HG03103 (cell line): ENCODE measurements around the gene CCL5.

Source experiments
- ATAC-seq: cut with Tn5 transposase; IDR thresholded peaks from one replicate; pipeline ENCODE4 v1.9.1; 2021; ENCODE audit warnings: low read depth; ENCODE audit not compliant: unreplicated experiment

CCL5 gene

GRCh38 chr17:35870906-35871819 is 9.0 kb downstream of the CCL5 start:
- no peak for ATAC-seq

- no peak for ATAC-seq
Observed at GRCh38 chr17:35868737-35869136, 11.4 kb downstream of the CCL5 start, which contains the start of gene HEATR9. Gene HEATR9, minus strand, starts transcription at chr17:35868891. Its CDS starts 149 bp downstream, at chr17:35868742.

DNA sequence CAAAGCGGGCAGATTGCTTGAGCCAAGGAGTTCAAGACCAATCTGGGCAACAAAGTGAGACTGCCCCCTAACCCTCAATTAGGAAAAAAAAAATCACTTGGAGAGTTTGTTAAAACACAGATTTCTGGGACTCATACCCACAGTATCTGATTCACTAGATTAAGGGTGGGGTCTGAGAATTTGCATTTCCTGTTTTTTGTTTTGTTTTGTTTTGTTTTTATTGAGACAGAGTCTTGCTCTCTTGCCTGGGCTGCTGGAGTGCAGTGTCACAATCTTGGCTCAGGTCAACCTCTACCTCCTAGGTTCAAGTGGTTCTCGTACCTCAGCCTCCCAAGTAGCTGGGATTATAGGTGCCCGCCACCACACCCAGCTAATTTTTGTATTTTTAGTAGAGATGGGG is 12.6 kb downstream of the CCL5 start:
- ATAC-seq = no peak

GRCh38 chr17:35866341-35866950 is 13.7 kb downstream of the CCL5 start:
- ATAC-seq = no peak

DNA sequence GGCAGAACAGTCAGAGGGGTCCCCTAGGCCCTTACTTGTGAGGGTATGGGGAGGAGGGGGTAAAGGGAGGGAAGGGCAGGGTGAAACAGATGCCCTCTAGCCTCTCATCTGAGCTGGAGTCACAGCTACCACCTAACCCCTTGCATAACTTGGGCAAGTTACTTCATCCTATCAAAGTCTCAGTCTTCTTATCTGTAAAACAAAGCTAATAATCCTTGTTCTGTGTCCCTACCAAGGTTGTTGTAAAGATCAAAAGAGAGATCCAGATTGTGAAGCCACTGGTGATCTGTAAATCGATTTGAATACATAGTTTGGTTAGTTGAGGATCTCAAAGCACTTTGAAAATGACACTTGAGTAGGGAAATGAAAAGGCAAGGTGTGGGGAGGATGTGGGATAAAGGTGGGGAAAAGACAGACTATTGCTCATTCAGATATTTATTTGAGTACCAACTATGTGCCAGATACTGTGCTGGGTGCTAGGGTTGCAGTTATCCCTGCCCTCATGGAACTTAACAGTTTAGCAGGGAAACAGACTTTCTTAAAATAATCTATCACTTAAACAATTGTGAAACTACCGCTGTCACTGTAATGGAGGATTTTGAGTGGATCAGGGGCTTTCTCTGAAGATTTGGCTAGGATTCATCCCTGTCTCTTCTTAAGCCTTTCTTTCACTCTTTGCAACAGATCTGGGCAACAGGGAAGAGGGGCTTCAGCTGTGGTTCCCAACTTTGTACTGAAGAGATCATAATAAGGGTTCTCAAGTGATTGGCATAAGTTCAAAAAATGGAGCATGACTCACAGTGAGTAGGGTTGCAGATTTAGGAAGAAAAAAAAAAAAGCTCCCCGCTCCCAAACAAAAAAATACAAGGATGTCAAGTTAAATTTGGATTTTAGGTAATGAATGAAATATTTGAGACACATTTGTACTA is 14.5 kb downstream of the CCL5 start:
- ATAC-seq = no peak

- no peak for ATAC-seq
Observed at GRCh38 chr17:35864853-35865252, 15.3 kb downstream of the CCL5 start.

GRCh38 chr17:35856603-35857002 is 23.6 kb downstream of the CCL5 start:
- no peak for ATAC-seq

DNA sequence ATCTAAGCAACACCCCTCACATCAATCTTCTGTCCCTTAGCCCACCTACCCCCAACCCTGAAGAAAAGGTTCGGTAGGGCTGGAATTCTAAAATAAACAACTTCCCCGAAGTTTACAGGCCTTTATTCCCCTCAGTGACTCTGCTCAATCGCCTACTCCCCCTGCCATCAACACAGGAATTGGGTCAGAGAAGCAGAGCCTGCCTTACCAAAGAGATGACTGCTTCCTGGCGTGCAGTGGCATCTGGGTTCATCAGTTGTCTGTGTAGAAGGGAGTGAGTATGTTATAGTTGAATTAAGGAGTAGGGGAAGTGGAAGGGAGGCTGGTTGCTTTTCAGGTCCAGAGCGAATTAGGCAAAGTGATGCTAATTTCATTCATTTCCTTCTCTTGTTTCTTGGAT is 24.2 kb downstream of the CCL5 start:
- ATAC-seq = no peak

- no peak for ATAC-seq
Observed at GRCh38 chr17:35849469-35850348, 30.5 kb downstream of the CCL5 start.

GRCh38 chr17:35847633-35848373 is 32.4 kb downstream of the CCL5 start:
- ATAC-seq = no peak

DNA sequence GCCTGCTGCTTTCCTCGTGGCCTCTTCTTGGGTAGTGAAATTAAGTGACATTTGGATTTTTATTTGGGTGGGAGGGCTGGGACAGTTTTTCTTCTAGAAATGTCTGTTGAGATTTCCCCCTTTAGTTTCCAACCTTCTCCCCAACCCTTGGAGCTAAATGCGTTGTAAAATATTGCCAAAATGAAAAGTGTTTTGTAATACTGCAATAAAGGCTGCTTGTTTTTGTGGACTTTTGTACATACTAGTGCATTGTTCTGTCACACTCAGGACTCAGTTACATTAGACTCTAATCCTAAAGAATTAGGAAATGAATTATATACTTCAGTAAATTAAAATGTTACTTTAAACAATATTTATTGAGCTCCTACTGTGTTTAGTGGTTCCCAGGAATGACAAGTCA is 33.2 kb downstream of the CCL5 start:
- ATAC-seq = no peak

- no peak for ATAC-seq
Observed at GRCh38 chr17:35846055-35846809, 33.9 kb downstream of the CCL5 start.

DNA sequence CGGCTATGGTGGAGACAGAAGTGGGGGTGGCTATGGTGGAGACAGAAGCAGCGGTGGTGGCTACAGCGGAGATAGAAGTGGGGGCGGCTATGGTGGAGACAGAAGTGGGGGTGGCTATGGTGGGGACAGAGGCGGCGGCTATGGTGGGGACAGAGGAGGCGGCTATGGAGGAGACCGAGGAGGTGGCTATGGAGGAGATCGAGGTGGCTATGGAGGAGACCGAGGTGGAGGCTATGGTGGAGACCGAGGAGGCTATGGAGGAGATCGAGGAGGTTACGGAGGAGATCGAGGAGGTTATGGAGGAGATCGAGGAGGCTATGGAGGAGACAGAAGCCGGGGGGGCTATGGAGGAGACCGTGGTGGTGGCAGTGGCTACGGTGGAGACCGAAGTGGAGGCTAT is 35.6 kb downstream of the CCL5 start:
- ATAC-seq = no peak

DNA sequence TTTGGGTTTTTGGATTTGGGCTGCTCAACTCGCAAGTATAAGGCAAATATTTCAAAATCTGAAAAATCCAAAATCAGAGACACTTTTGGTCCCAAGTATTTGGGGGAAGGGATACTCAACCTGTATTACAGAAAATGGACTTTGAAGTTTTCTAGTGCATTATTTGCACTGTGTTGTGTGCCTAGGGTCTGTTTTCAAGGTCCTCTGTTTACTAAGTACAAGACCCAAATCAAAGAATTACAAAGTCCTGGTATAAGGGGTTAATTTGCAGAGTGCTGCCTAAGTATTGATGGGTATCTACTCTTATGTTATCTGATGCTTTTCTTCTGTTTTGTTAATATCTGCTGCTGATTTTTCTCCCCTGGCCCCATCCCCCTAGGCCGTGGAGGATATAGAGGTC is 36.5 kb downstream of the CCL5 start:
- ATAC-seq = no peak

GRCh38 chr17:35842239-35842638 is 37.9 kb downstream of the CCL5 start:
- no peak for ATAC-seq

DNA sequence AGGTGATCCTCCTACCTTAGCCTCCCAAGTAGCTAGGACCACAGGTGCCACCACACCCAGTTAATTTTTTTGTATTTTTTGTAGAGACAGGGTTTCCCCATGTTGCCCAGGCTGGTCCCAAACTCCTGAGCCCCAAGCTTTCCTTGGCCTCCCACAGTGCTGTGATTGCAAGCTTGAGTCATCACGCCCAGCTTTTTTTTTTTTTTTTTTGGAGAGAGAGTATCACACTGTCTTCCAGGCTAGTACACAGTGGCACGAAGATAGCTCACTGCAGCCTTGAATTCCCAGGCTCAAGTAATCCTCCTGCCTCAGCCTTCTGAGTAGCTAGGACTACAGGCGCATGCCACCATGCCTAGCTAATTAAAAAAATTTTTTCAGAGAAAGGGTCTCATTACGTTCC is 38.7 kb downstream of the CCL5 start:
- no peak for ATAC-seq

GRCh38 chr17:35841101-35841500 is 39.1 kb downstream of the CCL5 start:
- no peak for ATAC-seq

- no peak for ATAC-seq
Observed at GRCh38 chr17:35825206-35825605, 55.0 kb downstream of the CCL5 start.
